DND-41 (cell line): ENCODE measurements around the gene SLK.

Experiments
- ATAC-seq: fragments of 200-7000 bp; cut with Tn5 transposase; 3 replicates; pipeline ENCODE4 v1.9.1; 2021; ENCODE audit warnings: low read depth; ENCODE audit not compliant: insufficient read depth
- DNase-seq: peaks from one replicate; pipeline ENCODE4 v3.0.0-alpha.2; 2020
- H2AFZ ChIP-seq: 2 replicates; pipeline ENCODE4 v1.6.0; 2012; ENCODE audit warnings: low read depth, low read length
- H3K27ac ChIP-seq: 2 replicates; pipeline ENCODE4 v1.5.1; 2012; ENCODE audit warnings: low read length, inconsistent platforms
- H3K27me3 ChIP-seq: fragments of 200-600 bp; sonication (generic); 2 replicates; pipeline ENCODE4 v1.6.0; 2012; ENCODE audit warnings: low read length, mild to moderate bottlenecking, inconsistent platforms; ENCODE audit not compliant: insufficient read depth, poor library complexity
- H3K36me3 ChIP-seq: 2 replicates; pipeline ENCODE4 v1.5.1; 2012; ENCODE audit warnings: low read length, inconsistent platforms; ENCODE audit not compliant: insufficient read depth
- H3K4me1 ChIP-seq: 2 replicates; pipeline ENCODE4 v1.5.1; 2012; ENCODE audit warnings: mild to moderate bottlenecking, low read length; ENCODE audit not compliant: insufficient read depth
- H3K4me2 ChIP-seq: 2 replicates; pipeline ENCODE4 v1.6.0; 2012; ENCODE audit warnings: mild to moderate bottlenecking, moderate library complexity, low read length, inconsistent platforms; ENCODE audit not compliant: insufficient read depth
- H3K4me3 ChIP-seq, 2 experiments: fragments of 200-600 bp in 1 of 2; shearing (Covaris generic) in 1 of 2; 2 replicates each; pipeline ENCODE4 v1.5.1; 2012 to 2016; ENCODE audit warnings: inconsistent platforms in 2 of 2, low read length in 2 of 2, mild to moderate bottlenecking in 2 of 2, low read depth in 1 of 2, moderate library complexity in 1 of 2
- H3K79me2 ChIP-seq: 2 replicates; pipeline ENCODE4 v1.6.0; 2012; ENCODE audit warnings: low read length, inconsistent platforms; ENCODE audit not compliant: insufficient read depth
- H3K9ac ChIP-seq: 2 replicates; pipeline ENCODE4 v1.6.0; 2012; ENCODE audit warnings: low read depth, mild to moderate bottlenecking, inconsistent platforms, low read length, moderate library complexity
- H3K9me3 ChIP-seq: 2 replicates; pipeline ENCODE4 v1.5.1; 2012; ENCODE audit warnings: low read length, moderate library complexity, mild to moderate bottlenecking, inconsistent platforms; ENCODE audit not compliant: insufficient read depth, severe bottlenecking
- H4K20me1 ChIP-seq: 2 replicates; pipeline ENCODE4 v1.6.0; 2012; ENCODE audit warnings: low read length; ENCODE audit not compliant: insufficient read depth
- CTCF ChIP-seq: IDR thresholded peaks from 2 replicates; pipeline ENCODE4 v1.5.1; 2012; ENCODE audit warnings: borderline replicate concordance, low read length, moderate library complexity, mild to moderate bottlenecking; ENCODE audit not compliant: poor library complexity, severe bottlenecking; ENCODE audit errors: extremely low read depth
- EZH2 ChIP-seq: IDR thresholded peaks from 3 replicates; pipeline ENCODE4 v1.6.1; 2012; ENCODE audit warnings: borderline replicate concordance, low read depth, mild to moderate bottlenecking, moderate library complexity, low read length, inconsistent platforms; ENCODE audit not compliant: severe bottlenecking

SLK gene

GRCh38 chr10:104035194-104036068, 68.5 kb downstream of the SLK start:
- peak; percentile 15; the same call in 1 of the 3 replicates for ATAC-seq
- Histone ChIP-seq H3K27me3 (no peaks in the 10 kb centered on the region), H3K79me2 (no peaks in the 10 kb centered on the region), H3K9ac (no peak overlapping the region), H3K4me1 (no peaks in the 10 kb centered on the region), H3K4me3 (no peak overlapping the region), H4K20me1 (no peaks in the 10 kb centered on the region; the same call in 1 of the 2 replicates), H3K36me3 (peaks cover 16% of the 10 kb centered on the region), H3K4me2 (no peak overlapping the region), H2AFZ (no peak overlapping the region), H3K27ac (no peak overlapping the region), H3K9me3 (no peaks in the 10 kb centered on the region)
- DNase-seq: no peak
- TF ChIP-seq EZH2: no peak
- TF ChIP-seq CTCF: no peak

- Histone ChIP-seq H3K4me2 (no peak overlapping the region), H3K4me3 (no peak overlapping the region), H3K9ac (no peak overlapping the region), H3K36me3 (peaks cover 16% of the 10 kb centered on the region), H2AFZ (no peak overlapping the region), H4K20me1 (no peaks in the 10 kb centered on the region; the same call in 1 of the 2 replicates), H3K4me1 (no peaks in the 10 kb centered on the region), H3K79me2 (no peaks in the 10 kb centered on the region), H3K27ac (no peak overlapping the region), H3K9me3 (no peaks in the 10 kb centered on the region), H3K27me3 (no peaks in the 10 kb centered on the region)
- ATAC-seq (peak; percentile 7; the same call in 1 of the 3 replicates), DNase-seq (no peak)
- TF ChIP-seq EZH2: no peak
- TF ChIP-seq CTCF: no peak
Observed at GRCh38 chr10:104036069-104036384, 69.1 kb downstream of the SLK start.

- Histone ChIP-seq H3K27ac (no peak overlapping the region), H3K4me3 (no peak overlapping the region), H3K79me2 (no peaks in the 10 kb centered on the region), H3K4me2 (no peak overlapping the region), H3K4me1 (no peaks in the 10 kb centered on the region), H4K20me1 (no peaks in the 10 kb centered on the region; the same call in 1 of the 2 replicates), H3K9ac (no peak overlapping the region), H3K9me3 (no peaks in the 10 kb centered on the region), H3K36me3 (peaks cover 11% of the 10 kb centered on the region), H3K27me3 (peaks cover 2% of the 10 kb centered on the region), H2AFZ (no peak overlapping the region)
- DNase-seq: no peak
- ATAC-seq: no peak
- TF ChIP-seq CTCF (no peak), EZH2 (no peak)
Observed at GRCh38 chr10:104036518-104037260, 69.7 kb downstream of the SLK start.
